GM21619 (cell line): ENCODE results near the gene LACTBL1.

Experiments used
- ATAC-seq: cut with Tn5 transposase; IDR thresholded peaks from one replicate; pipeline ENCODE4 v1.9.1; 2021; ENCODE audit not compliant: unreplicated experiment

Gene LACTBL1

DNA sequence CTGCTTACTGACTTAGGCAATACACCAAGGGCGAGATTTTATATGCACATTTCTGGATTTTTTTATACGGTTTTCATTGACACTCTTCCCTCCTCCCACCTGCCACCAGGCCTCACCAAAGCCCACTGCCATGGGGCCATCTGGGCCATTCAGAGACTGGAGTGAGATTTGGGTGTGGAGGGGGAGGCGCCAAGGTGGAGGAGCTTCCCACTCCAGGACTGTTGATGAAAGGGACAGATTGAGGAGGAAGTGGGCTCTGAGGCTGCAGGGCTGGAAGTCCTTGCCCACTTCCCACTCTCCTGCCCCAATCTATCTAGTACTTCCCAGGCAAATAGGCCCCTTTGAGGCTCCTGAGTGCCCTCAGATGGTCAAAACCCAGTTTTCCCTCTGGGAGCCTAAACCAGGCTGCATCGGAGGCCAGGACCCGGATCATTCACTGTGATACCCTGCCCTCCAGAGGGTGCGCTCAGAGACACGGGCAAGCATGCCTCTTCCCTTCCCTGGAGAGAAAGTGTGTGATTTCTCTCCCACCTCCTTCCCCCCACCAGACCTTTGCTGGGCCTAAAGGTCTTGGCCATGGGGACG lies 57.9 kb downstream of the LACTBL1 start:
- no peak for ATAC-seq

DNA sequence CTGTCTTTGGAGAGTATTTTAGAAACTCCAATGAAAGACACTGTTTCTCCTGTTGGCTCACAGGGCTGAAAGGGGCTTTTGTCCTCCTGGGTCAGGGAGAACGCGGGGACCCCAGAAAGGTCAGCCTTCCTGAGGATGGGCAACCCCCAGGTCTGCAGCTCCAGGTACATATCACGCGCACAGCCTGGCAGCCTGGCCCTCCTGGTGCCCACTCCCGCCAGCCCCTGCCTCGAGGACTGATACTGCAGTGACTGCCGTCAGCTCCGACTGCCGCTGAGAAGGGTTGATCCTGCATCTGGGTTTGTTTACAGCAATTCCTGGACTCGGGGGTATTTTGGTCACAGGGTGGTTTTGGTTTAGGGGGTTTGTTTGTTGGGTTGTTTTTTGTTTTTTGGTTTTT lies 58.5 kb downstream of the LACTBL1 start:
- ATAC-seq, result no peak

GRCh38 chr1:22913421-22914141 lies 59.1 kb downstream of the LACTBL1 start:
- ATAC-seq, result no peak

- ATAC-seq, result no peak
Measured at GRCh38 chr1:22912311-22912710, 60.4 kb downstream of the LACTBL1 start.

- ATAC-seq, result no peak
Measured at GRCh38 chr1:22910986-22911651, 61.5 kb downstream of the LACTBL1 start.

DNA sequence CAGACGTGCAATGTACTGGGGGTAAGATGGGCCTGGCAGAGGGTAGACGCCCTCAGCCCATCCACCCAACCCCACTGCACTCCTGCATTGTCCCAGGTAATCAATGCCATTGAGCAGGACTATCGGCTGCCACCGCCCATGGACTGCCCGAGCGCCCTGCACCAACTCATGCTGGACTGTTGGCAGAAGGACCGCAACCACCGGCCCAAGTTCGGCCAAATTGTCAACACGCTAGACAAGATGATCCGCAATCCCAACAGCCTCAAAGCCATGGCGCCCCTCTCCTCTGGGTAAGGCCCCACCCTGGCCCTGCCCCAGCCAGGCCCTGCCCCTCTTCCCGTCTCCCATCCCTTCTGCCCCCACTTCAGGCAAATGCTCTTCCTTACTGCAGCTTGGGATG lies 62.4 kb downstream of the LACTBL1 start:
- ATAC-seq, result no peak

GRCh38 chr1:22908880-22909426 lies 63.7 kb downstream of the LACTBL1 start:
- no peak for ATAC-seq

DNA sequence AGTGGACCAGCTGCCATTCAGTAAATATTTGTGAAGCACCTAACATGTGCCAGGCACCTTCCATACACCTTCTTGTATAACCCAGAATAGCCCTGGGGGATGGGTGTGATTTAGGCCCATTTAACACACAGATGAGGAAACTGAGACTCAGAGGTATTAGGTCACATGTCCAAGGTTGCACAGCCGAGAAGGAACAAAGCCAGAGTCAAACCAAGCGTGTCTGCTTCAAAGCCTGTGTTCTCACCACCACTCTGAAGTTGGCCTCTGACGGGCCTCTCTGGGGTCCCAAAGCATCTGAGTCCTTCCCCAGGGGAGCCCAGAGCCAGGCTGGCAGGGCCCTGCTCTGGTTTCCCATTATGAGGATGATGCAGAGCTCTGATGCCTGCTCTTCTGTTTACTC lies 65.1 kb downstream of the LACTBL1 start:
- ATAC-seq, result no peak

GRCh38 chr1:22906968-22907367 lies 65.7 kb downstream of the LACTBL1 start:
- no peak for ATAC-seq

DNA sequence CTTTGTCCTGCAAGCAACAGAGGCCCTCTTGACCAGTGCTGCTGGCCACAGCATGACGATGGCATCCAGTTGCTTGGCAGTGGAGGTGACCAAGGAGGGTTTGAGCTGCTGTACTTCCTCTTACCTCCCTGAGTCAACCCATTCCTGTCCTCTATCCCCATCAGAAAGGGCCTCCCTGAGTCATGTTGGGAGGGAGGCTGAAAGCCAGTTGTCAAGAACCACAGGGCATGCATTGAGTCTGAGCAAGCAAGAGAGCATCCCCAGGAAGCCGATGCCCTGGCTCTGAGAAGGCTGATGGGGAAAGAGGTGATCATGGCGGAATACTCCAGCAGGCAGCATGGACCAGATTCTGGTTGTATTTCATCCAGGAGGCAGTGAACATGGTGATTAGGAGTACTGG lies 69.6 kb downstream of the LACTBL1 start:
- ATAC-seq, result no peak
